NCI-H146 treated with DMSO at 0.1 percent for 48 hours (cell line): ENCODE measurements around the gene TBXAS1.
"Not testable (repeated sequence)": the region's sequence is repeated elsewhere in the genome, so short reads cannot be mapped to it uniquely, and the experiment has no call there.

Source experiments
- DNase-seq: peaks from one replicate; lab custom pipeline; 2025; ENCODE audit not compliant: unreplicated experiment; lab: John Stamatoyannopoulos, UW

TBXAS1 gene

GRCh38 chr7:139913021-139913844 lies 84.2 kb downstream of the TBXAS1 start:
- no peak for DNase-seq

- DNase-seq, result no peak
Observed at GRCh38 chr7:139913845-139914135, 84.7 kb downstream of the TBXAS1 start.

- no peak for DNase-seq
Observed at GRCh38 chr7:139914306-139915267, 85.5 kb downstream of the TBXAS1 start.

- no peak for DNase-seq
Observed at GRCh38 chr7:139915268-139915863, 86.3 kb downstream of the TBXAS1 start.

- DNase-seq, result no peak
Observed at GRCh38 chr7:139915864-139916716, 87.0 kb downstream of the TBXAS1 start.

GRCh38 chr7:139916717-139917395 lies 87.8 kb downstream of the TBXAS1 start:
- no peak for DNase-seq

- no peak for DNase-seq
Observed at GRCh38 chr7:139917851-139918250, 88.8 kb downstream of the TBXAS1 start.

- DNase-seq, result no peak
Observed at GRCh38 chr7:139918480-139918879, 89.4 kb downstream of the TBXAS1 start.

- DNase-seq, result no peak
Observed at GRCh38 chr7:139923090-139923489, 94.0 kb downstream of the TBXAS1 start.

GRCh38 chr7:139924461-139924860 lies 95.4 kb downstream of the TBXAS1 start:
- DNase-seq, result no peak

- DNase-seq, result not testable (repeated sequence)
Observed at GRCh38 chr7:139929221-139929620, 100.2 kb downstream of the TBXAS1 start.

- DNase-seq, result no peak
Observed at GRCh38 chr7:139930286-139930965, 101.4 kb downstream of the TBXAS1 start.

GRCh38 chr7:139931190-139931934 lies 102.3 kb downstream of the TBXAS1 start:
- no peak for DNase-seq

GRCh38 chr7:139932531-139932930 lies 103.5 kb downstream of the TBXAS1 start:
- DNase-seq, result no peak

- DNase-seq, result peak; percentile 18
Observed at GRCh38 chr7:139936760-139937310, 107.8 kb downstream of the TBXAS1 start.

- no peak for DNase-seq
Observed at GRCh38 chr7:139937715-139938114, 108.7 kb downstream of the TBXAS1 start.

GRCh38 chr7:139940866-139941265 lies 111.8 kb downstream of the TBXAS1 start:
- DNase-seq, result no peak

GRCh38 chr7:139941421-139941820 lies 112.4 kb downstream of the TBXAS1 start:
- DNase-seq, result no peak

GRCh38 chr7:139941866-139942265 lies 112.8 kb downstream of the TBXAS1 start:
- DNase-seq, result no peak
